GM12878 (cell line): ENCODE results near the gene KIF23. TPM values are rescaled to one million over a fixed set of nuclear protein-coding genes. Genes with fewer than 3 reads are reported as not detected.

Source experiments
- ATAC-seq: fragments of 200-7000 bp; cut with Tn5 transposase; 3 replicates; pipeline ENCODE4 v1.9.1; 2020; ENCODE audit warnings: mild to moderate bottlenecking, moderate library complexity
- BruUV-seq: library from RNA; stranded (reverse); fragments of 400-500 nt; replicated peaks from 2 replicates; lab custom pipeline; 2021; lab: Mats Ljungman, UMichigan
- CTCF ChIA-PET: fragments of 300-600 bp; sonication (Branson Sonifier 250); formaldehyde crosslinking; extraction: SDS; loops from one replicate; lab custom pipeline; 2021; ENCODE audit warnings: inconsistent platforms; lab: Yijun Ruan, JAX
- POLR2A ChIA-PET: fragments of 350-600 bp; formaldehyde crosslinking; extraction: SDS; loops from one replicate; lab custom pipeline; 2021; ENCODE audit warnings: inconsistent platforms; lab: Charles Lee
- RAD21 ChIA-PET: fragments of 300-600 bp; sonication (Branson Sonifier 250); formaldehyde crosslinking; loops from one replicate; lab custom pipeline; 2023; ENCODE audit warnings: antibody characterized with exemption; ENCODE audit not compliant: unreplicated experiment; lab: Charles Lee
- SMC1A ChIA-PET: fragments of 300-600 bp; sonication (Branson Sonifier 250); formaldehyde crosslinking; loops from one replicate; lab custom pipeline; 2023; ENCODE audit not compliant: unreplicated experiment, uncharacterized antibody; lab: Charles Lee
- DNase-seq: peaks from one replicate; pipeline ENCODE4 v3.0.0-alpha.2; 2011; ENCODE audit warnings: low read depth, low spot score
- FAIRE-seq: peaks from 3 replicates; lab custom pipeline; 2011; peaks lifted over from hg19 to GRCh38; lab: Jason Lieb, UNC
- H2AFZ ChIP-seq: 2 replicates; pipeline ENCODE4 v1.6.0; 2011; ENCODE audit warnings: low read depth, low read length, control low read depth; ENCODE audit not compliant: control insufficient read depth
- H3K27ac ChIP-seq: 2 replicates; pipeline ENCODE4 v1.5.1; 2011; ENCODE audit warnings: control low read depth; ENCODE audit not compliant: control insufficient read depth, insufficient read depth
- H3K27me3 ChIP-seq, 2 experiments: replicated peaks in 1 of 2; 2 replicates each; pipeline versions ENCODE4 v1.6.0 to v1.6.1; 2011; ENCODE audit warnings: low read length in 1 of 2; ENCODE audit not compliant: control insufficient read depth in 2 of 2, insufficient read depth in 2 of 2
- H3K36me3 ChIP-seq, 2 experiments: 2 replicates each; pipeline ENCODE4 v1.5.1; 2011; ENCODE audit warnings: low read length in 1 of 2; ENCODE audit not compliant: control insufficient read depth in 2 of 2, insufficient read depth in 2 of 2
- H3K4me1 ChIP-seq: 2 replicates; pipeline ENCODE4 v1.6.1; 2011; ENCODE audit warnings: mild to moderate bottlenecking, low read length, moderate library complexity, mixed read lengths; ENCODE audit not compliant: control insufficient read depth, insufficient read depth
- H3K4me2 ChIP-seq: 2 replicates; pipeline ENCODE4 v1.6.0; 2011; ENCODE audit warnings: control low read depth; ENCODE audit not compliant: control insufficient read depth, insufficient read depth
- H3K4me3 ChIP-seq: fragments of 200-600 bp; sonication (generic); 2 replicates; pipeline ENCODE4 v1.5.1; 2016
- H3K79me2 ChIP-seq: 2 replicates; pipeline ENCODE4 v1.6.0; 2011; ENCODE audit warnings: low read length; ENCODE audit not compliant: control insufficient read depth, insufficient read depth
- H3K9ac ChIP-seq: 2 replicates; pipeline ENCODE4 v1.8.0; 2011; ENCODE audit warnings: low read length, control low read depth, mixed read lengths; ENCODE audit not compliant: control insufficient read depth, insufficient read depth
- H3K9me3 ChIP-seq: replicated peaks from 3 replicates; pipeline ENCODE4 v1.5.1; 2011; ENCODE audit warnings: mild to moderate bottlenecking, low read length; ENCODE audit not compliant: control insufficient read depth, insufficient read depth
- H4K20me1 ChIP-seq: 2 replicates; pipeline ENCODE4 v1.6.0; 2011; ENCODE audit not compliant: control insufficient read depth, insufficient read depth
- ASH2L ChIP-seq: fragments of 300-600, 200-600 bp; sonication (generic); IDR thresholded peaks from 2 replicates; pipeline ENCODE4 v1.6.1; 2017; ENCODE audit warnings: low read depth, mild to moderate bottlenecking, borderline replicate concordance
- BACH1 ChIP-seq: fragments of 450-650 bp; IDR thresholded peaks from 2 replicates; pipeline ENCODE4 v1.6.1; 2017; ENCODE audit warnings: mild to moderate bottlenecking, borderline replicate concordance
- NR2C1 ChIP-seq: fragments of 450-650 bp; IDR thresholded peaks from 2 replicates; pipeline ENCODE4 v1.6.1; 2017; ENCODE audit warnings: antibody characterized with exemption, mild to moderate bottlenecking, moderate library complexity
- YBX1 ChIP-seq: fragments of 450-650 bp; IDR thresholded peaks from 2 replicates; pipeline ENCODE4 v1.6.1; 2016; ENCODE audit warnings: antibody characterized with exemption
- WGBS: methylation state at CpG from one replicate; pipeline ENCODE4 v1.1.6; 2016; ENCODE audit warnings: low lambda C conversion rate; ENCODE audit not compliant: insufficient replicate concordance, insufficient coverage; ENCODE audit errors: missing lambda C conversion rate; 5-methylcytosine and 5-hydroxymethylcytosine counted together
- in situ Hi-C: fragments of 300-500 bp; cut with MboI; formaldehyde crosslinking; loops from 9 replicates; pipeline ENCODE4 v1.14.3; 2018; ENCODE audit warnings: mixed read lengths
- intact Hi-C: fragments of 100-400 bp; cut with micrococcal nuclease; formaldehyde crosslinking; loops from one replicate; pipeline ENCODE4 v1.14.2; 2022; ENCODE audit not compliant: unreplicated experiment
- polyA plus RNA-seq, 11 experiments: library from polyadenylated mRNA; depleted of rRNA in 4 of 11; unstranded in 6 of 11; stranded (reverse) in 5 of 11; fragments of >200 nt; fragmentation: Nextera tagmentation in 4 of 11; fragmentation: Illumina TruSeq in 1 of 11; extraction: Ambion mirVana in 4 of 11; extraction: Trizol in 1 of 11; gene quantifications; 1 replicate in 1 of 11; 2 replicates in 10 of 11; pipeline versions ENCODE4 v1.2.1 to v1.2.3, GENCODE V29; 2011 to 2016; ENCODE audit warnings: inconsistent platforms in 2 of 11, missing spikeins in 2 of 11, low read depth in 1 of 11
- total RNA-seq, 4 experiments: library from RNA; depleted of rRNA in 3 of 4; stranded (reverse); fragments of >200 nt in 3 of 4; fragmentation: Illumina TruSeq in 1 of 4; extraction: Trizol in 1 of 4; gene quantifications; 2 replicates each; pipeline versions ENCODE4 v1.2.1 to v1.2.3, GENCODE V29; 2013 to 2021
- TF ChIP-seq, protein P1 (sequence below), 3 experiments: IDR thresholded peaks in 2 of 3; conservative IDR thresholded peaks in 1 of 3; 2 replicates each; pipeline ENCODE4 v1.5.1; 2011; ENCODE audit warnings: low read depth in 3 of 3, low read length in 3 of 3, mild to moderate bottlenecking in 3 of 3, control low read depth in 2 of 3, moderate library complexity in 2 of 3, inconsistent platforms in 1 of 3, mixed read lengths in 1 of 3; ENCODE audit not compliant: control insufficient read depth in 2 of 3, insufficient read depth in 1 of 3; ENCODE audit errors: extremely low read depth in 1 of 3
- TF ChIP-seq, protein P2 (sequence below): IDR thresholded peaks from 2 replicates; pipeline ENCODE4 v1.6.1; 2012; ENCODE audit warnings: low read depth, low read length, improper control_type of control experiment
- TF ChIP-seq, protein P3 (sequence below): fragments of 450-650 bp; IDR thresholded peaks from 2 replicates; pipeline ENCODE4 v1.6.1; 2016; ENCODE audit warnings: mild to moderate bottlenecking

The KIF23 gene
- total and polyA plus RNA-seq, 10 of the 15 experiments (the other 5 are each of a cell fraction or from before 2014, with no cell fraction given) = 28.0 to 62.5 (median 46.6) TPM

DNA sequence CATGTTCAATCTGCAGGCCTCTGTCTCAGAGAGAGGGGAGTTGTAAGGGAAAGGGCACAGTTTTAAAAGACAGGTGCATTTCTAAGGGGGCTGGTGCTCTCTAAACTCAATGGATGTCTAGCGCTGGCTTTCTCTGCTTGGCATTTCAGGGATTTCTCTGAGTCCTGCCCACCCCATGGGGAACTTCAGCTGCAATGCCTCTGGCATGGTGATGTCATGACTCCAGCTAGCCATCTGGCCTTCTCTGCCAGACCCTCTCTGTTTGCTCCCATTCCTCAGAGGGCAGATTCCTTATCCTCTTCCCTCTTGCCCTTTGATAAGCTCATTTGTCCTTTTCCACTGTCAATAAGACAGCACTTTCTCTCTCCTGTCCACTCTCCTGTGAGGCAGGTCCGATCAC lies 79.3 kb downstream of the KIF23 start:
- 46% methylated on average over 2 of the region's 2 CpGs for WGBS
- H3K27me3 ChIP-seq = no peaks in the 10 kb centered on the region; a peak in 1 of 4 replicates
- POLR2A ChIA-PET = interaction anchor here (0.7 kb wide), 1 partner anchor 458 kb away, joined by 6 read pairs; no protein-coding TSS in a partner anchor
- DNase-seq (no peak), FAIRE-seq (no peak), ATAC-seq (no peak)
- SMC1A ChIA-PET = interaction anchor here (1.2 to 1.6 kb wide), 2 partner anchors 9 to 30 kb away, joined by 3 read pairs; no protein-coding TSS in a partner anchor
- no TSS peak for BruUV-seq
- H4K20me1 ChIP-seq = no peaks in the 10 kb centered on the region
- CTCF ChIA-PET = interaction anchor here (1.3 kb wide), 2 partner anchors 10 to 17 kb away, joined by 4 to 7 read pairs; no protein-coding TSS in a partner anchor
- H3K9me3 ChIP-seq = no peaks in the 10 kb centered on the region; the same call in 2 of the 3 replicates
- no peaks in the 10 kb centered on the region for H3K4me1 ChIP-seq
- H3K36me3 ChIP-seq = no peaks in the 10 kb centered on the region
- no peak overlapping the region for H2AFZ ChIP-seq
- H3K4me3 ChIP-seq = no peak overlapping the region
- no peaks in the 10 kb centered on the region for H3K79me2 ChIP-seq
- no peak overlapping the region for H3K4me2 ChIP-seq
- in situ Hi-C loops = no loop called here
- RAD21 ChIA-PET = no interaction called here
- TF ChIP-seq, protein P1, sequence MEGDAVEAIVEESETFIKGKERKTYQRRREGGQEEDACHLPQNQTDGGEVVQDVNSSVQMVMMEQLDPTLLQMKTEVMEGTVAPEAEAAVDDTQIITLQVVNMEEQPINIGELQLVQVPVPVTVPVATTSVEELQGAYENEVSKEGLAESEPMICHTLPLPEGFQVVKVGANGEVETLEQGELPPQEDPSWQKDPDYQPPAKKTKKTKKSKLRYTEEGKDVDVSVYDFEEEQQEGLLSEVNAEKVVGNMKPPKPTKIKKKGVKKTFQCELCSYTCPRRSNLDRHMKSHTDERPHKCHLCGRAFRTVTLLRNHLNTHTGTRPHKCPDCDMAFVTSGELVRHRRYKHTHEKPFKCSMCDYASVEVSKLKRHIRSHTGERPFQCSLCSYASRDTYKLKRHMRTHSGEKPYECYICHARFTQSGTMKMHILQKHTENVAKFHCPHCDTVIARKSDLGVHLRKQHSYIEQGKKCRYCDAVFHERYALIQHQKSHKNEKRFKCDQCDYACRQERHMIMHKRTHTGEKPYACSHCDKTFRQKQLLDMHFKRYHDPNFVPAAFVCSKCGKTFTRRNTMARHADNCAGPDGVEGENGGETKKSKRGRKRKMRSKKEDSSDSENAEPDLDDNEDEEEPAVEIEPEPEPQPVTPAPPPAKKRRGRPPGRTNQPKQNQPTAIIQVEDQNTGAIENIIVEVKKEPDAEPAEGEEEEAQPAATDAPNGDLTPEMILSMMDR (IDR thresholded peaks at IDR 0.05 in 2 of 3, conservative IDR thresholded peaks at IDR 0.05 in 1 of 3; ENCODE audit: control insufficient read depth in 2 of 3, extremely low read depth in 1 of 3, insufficient read depth in 1 of 3, low read depth in 3 of 3, low read length in 3 of 3) = no peak
- TF ChIP-seq, protein P2, sequence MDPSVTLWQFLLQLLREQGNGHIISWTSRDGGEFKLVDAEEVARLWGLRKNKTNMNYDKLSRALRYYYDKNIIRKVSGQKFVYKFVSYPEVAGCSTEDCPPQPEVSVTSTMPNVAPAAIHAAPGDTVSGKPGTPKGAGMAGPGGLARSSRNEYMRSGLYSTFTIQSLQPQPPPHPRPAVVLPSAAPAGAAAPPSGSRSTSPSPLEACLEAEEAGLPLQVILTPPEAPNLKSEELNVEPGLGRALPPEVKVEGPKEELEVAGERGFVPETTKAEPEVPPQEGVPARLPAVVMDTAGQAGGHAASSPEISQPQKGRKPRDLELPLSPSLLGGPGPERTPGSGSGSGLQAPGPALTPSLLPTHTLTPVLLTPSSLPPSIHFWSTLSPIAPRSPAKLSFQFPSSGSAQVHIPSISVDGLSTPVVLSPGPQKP = no peak
- TF ChIP-seq ASH2L (no peak), NR2C1 (no peak), YBX1 (no peak), BACH1 (no peak)
- TF ChIP-seq, protein P3, sequence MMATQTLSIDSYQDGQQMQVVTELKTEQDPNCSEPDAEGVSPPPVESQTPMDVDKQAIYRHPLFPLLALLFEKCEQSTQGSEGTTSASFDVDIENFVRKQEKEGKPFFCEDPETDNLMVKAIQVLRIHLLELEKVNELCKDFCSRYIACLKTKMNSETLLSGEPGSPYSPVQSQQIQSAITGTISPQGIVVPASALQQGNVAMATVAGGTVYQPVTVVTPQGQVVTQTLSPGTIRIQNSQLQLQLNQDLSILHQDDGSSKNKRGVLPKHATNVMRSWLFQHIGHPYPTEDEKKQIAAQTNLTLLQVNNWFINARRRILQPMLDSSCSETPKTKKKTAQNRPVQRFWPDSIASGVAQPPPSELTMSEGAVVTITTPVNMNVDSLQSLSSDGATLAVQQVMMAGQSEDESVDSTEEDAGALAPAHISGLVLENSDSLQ = no peak
- intact Hi-C loops = no loop called here
- H3K27ac ChIP-seq = no peak overlapping the region
- no peak overlapping the region for H3K9ac ChIP-seq
